ENCODE results near the gene PPP3CA. TPM values are rescaled to one million over a fixed set of nuclear protein-coding genes. Genes with fewer than 3 reads are reported as not detected.
"Not testable (repeated sequence)": the region's sequence is repeated elsewhere in the genome, so short reads cannot be mapped to it uniquely, and the experiment has no call there.

The PPP3CA gene
- total RNA-seq, 2 experiments from 2014 or later, result 25.9 to 32.4 TPM

- CTCF ChIA-PET, result no interaction called here
- POLR2A ChIA-PET, result no interaction called here
Observed at GRCh38 chr4:101265816-101266172, 81.5 kb downstream of the PPP3CA start.

- ChIA-PET POLR2A (no interaction called here), CTCF (no interaction called here)
Observed at GRCh38 chr4:101264993-101265815, 82.1 kb downstream of the PPP3CA start.

- ChIA-PET CTCF (no interaction called here), POLR2A (no interaction called here)
Observed at GRCh38 chr4:101264512-101264911, 82.8 kb downstream of the PPP3CA start.

- POLR2A ChIA-PET, result interaction anchor here (0.6 kb wide), 1 partner anchor 15 kb away, joined by 8 read pairs; no protein-coding TSS in a partner anchor
- CTCF ChIA-PET, result no interaction called here
Observed at GRCh38 chr4:101262683-101263082, 84.6 kb downstream of the PPP3CA start.

- CTCF ChIA-PET, result no interaction called here
- POLR2A ChIA-PET, result no interaction called here
Observed at GRCh38 chr4:101259876-101260275, 87.5 kb downstream of the PPP3CA start.

GRCh38 chr4:101258883-101259282 lies 88.4 kb downstream of the PPP3CA start:
- CTCF ChIA-PET, result no interaction called here

GRCh38 chr4:101256222-101256621 lies 91.1 kb downstream of the PPP3CA start:
- ChIA-PET CTCF (no interaction called here), POLR2A (no interaction called here)

More at GRCh38 chr4:101258883-101259282, 88.4 kb downstream of the PPP3CA start:
- POLR2A ChIA-PET, result no interaction called here

- ChIA-PET POLR2A (no interaction called here), CTCF (no interaction called here)
Observed at GRCh38 chr4:101254776-101255175, 92.5 kb downstream of the PPP3CA start.

- ChIA-PET POLR2A (no interaction called here), CTCF (no interaction called here)
Observed at GRCh38 chr4:101253121-101253520, 94.2 kb downstream of the PPP3CA start.

- POLR2A ChIA-PET, result no interaction called here
Observed at GRCh38 chr4:101252721-101253120, 94.6 kb downstream of the PPP3CA start.

GRCh38 chr4:101251261-101251660 lies 96.1 kb downstream of the PPP3CA start:
- POLR2A ChIA-PET, result no interaction called here

More at GRCh38 chr4:101252721-101253120, 94.6 kb downstream of the PPP3CA start:
- CTCF ChIA-PET, result no interaction called here

GRCh38 chr4:101244349-101244748 lies 103.0 kb downstream of the PPP3CA start:
- ChIA-PET CTCF (no interaction called here), POLR2A (no interaction called here)

More at GRCh38 chr4:101251261-101251660, 96.1 kb downstream of the PPP3CA start:
- CTCF ChIA-PET, result no interaction called here

- CTCF ChIA-PET, result no interaction called here
- POLR2A ChIA-PET, result no interaction called here
Observed at GRCh38 chr4:101242441-101242840, 104.9 kb downstream of the PPP3CA start.

- ChIA-PET CTCF (no interaction called here), POLR2A (no interaction called here)
Observed at GRCh38 chr4:101240099-101240498, 107.2 kb downstream of the PPP3CA start.

- POLR2A ChIA-PET, result no interaction called here
- CTCF ChIA-PET, result no interaction called here
Observed at GRCh38 chr4:101239665-101240064, 107.7 kb downstream of the PPP3CA start.

GRCh38 chr4:101238706-101239105 lies 108.6 kb downstream of the PPP3CA start:
- ChIA-PET POLR2A (no interaction called here), CTCF (no interaction called here)

- CTCF ChIA-PET, result no interaction called here
- POLR2A ChIA-PET, result no interaction called here
Observed at GRCh38 chr4:101237773-101238172, 109.6 kb downstream of the PPP3CA start.

- POLR2A ChIA-PET, result no interaction called here
- CTCF ChIA-PET, result no interaction called here
Observed at GRCh38 chr4:101236097-101236496, 111.2 kb downstream of the PPP3CA start.

GRCh38 chr4:101234141-101234540 lies 113.2 kb downstream of the PPP3CA start:
- CTCF ChIA-PET, POLR2A ChIA-PET: not testable (repeated sequence)

- POLR2A ChIA-PET, result interaction anchor here (0.8 kb wide), 1 partner anchor 76 kb away, joined by 3 read pairs; no protein-coding TSS in a partner anchor
- CTCF ChIA-PET, result no interaction called here
Observed at GRCh38 chr4:101232074-101232776, 115.1 kb downstream of the PPP3CA start.

GRCh38 chr4:101230801-101231426 lies 116.4 kb downstream of the PPP3CA start:
- ChIA-PET POLR2A (no interaction called here), CTCF (no interaction called here)
